GM19238 (cell line): Measurements from ENCODE around the gene LIN54.

ENCODE experiments used
- DNase-seq: peaks from one replicate; pipeline ENCODE4 v3.0.0; 2011; ENCODE audit warnings: low spot score; ENCODE audit not compliant: insufficient read length

Gene LIN54

DNA sequence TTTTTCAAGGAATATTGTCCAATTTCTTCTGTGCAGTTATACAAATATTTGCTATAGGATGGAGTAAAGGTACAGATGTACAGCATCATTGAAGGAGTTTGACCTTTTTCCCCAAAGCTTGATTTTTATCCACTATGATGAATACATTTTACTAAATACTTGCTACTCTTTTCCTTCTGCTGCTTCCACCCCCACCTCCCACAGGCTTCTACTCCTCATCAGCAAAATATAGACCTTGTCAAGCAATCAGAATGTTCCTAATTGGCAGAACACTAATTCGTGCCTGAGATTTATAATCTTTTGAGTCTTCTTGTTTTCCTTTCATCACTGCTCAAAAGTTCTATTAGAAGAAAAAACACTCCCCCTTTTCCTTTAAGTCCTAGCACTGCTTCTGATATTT is 113.9 kb downstream of the LIN54 start:
- DNase-seq: no peak

DNA sequence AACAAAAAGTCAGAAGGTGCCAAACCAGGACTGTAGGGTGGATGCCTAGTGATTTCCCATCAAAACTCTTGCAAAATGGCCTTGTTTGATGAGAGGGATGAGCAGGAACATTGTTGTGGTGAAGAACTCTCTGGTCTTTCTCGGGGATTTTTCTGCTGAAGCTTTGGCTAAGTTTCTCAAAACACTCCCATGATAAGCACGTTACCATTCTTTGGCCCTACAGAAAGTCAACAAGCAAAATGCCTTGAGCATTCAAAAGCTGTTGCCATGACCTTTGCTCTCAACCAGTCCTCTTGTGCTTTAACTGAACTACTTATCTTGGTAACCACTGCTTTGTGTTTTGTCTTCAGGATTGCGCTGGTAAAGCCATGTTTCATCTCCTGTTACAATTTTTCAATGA is 116.7 kb downstream of the LIN54 start:
- no peak for DNase-seq

DNA sequence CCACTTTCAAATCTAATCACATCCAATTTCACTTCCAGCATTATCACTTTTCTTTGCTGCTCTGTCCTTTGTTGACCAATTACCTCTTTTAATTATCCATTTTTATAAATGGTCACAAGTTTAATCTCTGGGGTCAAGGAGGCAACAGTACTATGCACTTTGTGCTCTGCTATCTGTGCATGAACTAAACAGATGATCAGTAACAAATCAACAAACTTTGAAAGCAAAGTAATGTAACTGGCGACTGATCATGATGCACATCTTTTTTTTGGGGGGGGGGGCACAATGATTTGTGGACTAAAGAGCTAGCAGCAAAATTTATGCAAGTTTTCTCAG is 118.2 kb downstream of the LIN54 start:
- DNase-seq: no peak

DNA sequence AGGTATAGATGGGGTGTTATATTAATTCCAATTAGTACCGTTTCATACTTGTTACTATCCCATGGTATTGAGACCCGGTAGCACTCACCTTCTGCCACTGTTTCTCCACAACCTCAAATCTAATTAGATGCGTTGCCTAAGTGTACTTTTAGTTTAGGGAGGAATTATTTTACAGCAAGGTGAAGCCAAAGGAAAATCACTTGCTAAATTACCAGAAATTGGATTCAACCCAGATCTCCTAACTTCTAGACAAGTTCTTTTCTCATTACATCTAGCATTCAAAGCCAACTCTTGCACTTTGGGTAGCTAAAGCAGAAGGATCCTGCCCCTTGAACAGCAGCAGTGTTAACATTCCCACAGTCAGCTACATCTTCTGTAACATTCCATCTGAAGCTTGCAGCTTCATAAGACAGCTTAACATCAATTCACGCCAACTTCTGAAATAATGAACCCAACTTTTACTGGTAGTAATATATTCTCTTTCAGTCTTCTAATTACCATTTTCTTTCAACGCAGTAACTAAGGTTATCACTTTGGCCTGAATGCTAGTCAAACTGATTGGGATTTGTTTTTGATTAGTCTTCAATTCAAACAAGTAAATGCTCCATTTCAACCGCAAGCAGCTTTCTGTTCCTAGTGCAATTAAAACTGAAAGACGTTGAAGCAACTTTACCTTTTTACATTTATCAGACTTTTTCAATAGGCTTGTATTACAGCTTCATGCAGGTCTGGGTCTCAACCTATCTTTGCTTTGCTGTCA is 118.7 kb downstream of the LIN54 start:
- DNase-seq: no peak

DNA sequence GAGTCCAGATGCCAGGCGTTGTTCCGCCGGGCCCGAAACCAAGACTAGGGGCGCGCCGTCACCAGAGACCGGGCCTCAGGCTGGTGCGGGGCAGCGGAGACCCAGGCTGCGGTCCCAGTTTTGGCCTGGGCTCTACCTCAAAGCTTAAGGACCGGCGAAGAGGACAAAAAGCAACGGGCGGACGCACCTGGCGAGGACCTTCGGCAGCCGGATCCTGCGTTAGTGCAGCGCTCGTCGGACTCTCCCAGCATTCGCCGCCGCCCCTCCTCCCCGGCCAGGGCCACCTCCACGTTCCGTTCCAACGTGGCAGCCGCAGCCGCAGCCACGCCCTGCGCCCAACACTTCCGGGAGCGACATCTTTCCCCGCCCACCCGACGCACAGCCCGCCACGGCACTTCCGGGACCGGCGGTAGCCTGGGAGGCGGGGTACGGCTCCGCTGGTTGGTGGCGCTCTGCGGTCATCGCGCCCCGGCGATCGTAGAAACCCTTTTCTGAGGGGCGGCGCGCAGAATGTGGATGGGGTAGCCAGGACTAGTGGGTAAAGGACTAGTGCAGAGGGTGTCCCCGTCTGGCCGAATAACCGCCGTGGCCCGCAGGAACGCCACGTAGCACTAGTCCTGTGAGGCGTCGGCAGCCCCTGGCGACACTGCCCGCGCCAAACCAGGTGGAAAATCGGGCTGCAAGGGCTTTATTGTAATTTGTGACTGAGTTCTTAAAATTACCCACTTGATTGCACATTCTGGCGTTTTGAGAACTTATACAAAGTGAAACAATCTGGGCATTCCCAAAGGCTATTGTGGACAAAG is 119.5 kb downstream of the LIN54 start, which contains the start of gene SEC31A:
Gene SEC31A (minus strand): TSS at position 253 of the 806 bp plus-strand sequence. CDS start 9,217 bp downstream, outside the sequence.
- DNase-seq: peak; percentile 79

DNA sequence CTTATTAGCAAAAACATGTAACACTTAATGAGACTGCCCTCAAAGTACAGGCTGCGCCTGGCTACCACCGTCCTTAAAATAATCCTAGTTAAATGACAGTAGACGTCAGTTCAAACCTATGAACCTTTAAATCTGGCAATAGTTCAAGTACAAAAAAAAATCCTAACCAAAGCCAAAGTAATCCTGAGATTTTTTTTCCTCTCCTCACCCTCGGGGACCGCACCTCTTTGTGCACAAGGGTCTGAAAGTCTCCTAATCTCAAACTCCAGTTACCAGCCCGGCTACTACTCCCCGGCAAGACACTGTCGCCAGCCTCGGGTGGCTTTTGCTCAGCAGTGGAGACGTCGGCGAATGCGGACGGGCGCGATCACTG is 120.1 kb downstream of the LIN54 start:
- DNase-seq: no peak

DNA sequence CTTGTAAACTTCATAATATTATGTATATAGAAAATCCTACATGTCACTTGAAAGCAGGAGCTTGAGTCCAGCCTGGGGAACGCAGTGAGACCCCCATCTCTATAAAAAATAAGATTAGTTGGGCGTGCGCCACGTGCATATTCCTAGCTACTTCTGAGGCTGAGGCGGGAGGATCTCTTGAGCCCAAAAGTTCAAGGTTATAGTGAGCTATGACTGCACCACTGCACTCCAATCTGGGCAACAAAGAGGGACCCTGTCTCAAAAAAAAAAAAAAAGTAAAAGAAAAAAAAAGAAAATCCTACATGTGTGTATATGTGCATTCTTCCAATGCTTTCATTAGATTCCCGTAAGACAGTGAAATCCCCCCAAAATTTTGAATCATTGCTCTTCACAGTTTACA is 121.3 kb downstream of the LIN54 start:
- DNase-seq: no peak

DNA sequence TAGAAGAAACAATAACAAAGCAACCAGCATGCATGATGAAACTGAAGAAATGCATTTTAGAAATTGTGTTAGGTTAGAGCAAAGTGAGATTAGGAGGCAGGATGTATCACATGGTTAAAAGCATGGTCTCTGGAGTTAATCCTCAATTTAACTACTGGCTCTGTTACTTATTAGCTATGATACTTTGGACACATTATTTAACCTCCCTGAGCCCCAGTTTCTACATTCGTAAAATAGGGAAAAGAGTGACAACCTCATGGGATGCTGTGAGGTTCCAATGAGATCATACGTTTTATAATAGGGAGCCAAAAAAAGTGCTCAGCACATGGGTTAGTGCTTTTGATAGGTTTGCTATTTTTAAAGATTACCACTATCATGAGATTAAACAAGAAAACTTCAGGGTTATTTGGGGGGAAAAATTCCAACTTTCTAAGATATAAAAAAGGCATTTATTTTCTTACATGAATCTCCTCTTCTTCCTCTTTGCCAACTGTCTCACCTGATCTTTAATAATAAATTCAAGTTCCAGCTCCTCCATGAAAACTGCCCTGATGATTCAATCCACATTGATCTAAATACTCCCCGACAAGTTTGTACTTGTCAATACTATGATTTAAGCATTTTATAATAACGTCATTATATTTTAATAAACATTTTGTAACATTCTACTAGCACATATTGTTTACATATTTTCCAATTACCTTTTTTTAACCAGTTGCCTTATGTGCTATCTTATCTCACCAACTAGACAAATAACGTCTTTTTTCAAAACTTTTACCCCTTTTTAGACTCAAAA is 124.3 kb downstream of the LIN54 start:
- DNase-seq: no peak

DNA sequence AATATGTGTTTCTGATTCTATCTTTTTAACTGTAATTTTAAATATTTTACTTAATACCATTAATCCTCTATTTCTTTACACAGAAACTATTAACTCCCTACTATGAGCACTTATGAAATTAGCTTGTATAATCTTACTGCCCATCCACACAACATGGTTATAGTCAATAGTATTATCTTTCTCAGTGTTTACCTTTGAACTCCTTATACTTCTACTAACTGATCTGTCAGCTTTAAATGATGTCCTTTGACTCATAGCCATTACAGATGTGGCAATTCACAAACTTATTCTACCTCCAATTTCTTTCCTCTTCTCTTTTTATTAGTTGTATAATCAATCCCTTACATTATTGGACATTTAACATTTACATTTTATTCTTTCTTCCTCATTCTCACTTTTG is 125.2 kb downstream of the LIN54 start:
- DNase-seq: no peak
